Common myeloid progenitor, CD34-positive (primary cell): ENCODE measurements around the gene CNPY1.

ENCODE experiments used
- CTCF ChIA-PET: fragments of 350-600 bp; sonication (Branson Sonifier 250); formaldehyde crosslinking; loops from one replicate; lab custom pipeline; 2021; ENCODE audit warnings: antibody characterized with exemption; lab: Charles Lee
- POLR2A ChIA-PET: fragments of 350-600 bp; sonication (Branson Sonifier 250); formaldehyde crosslinking; loops from one replicate; lab custom pipeline; 2021; ENCODE audit warnings: antibody characterized with exemption; lab: Charles Lee
- DNase-seq, 3 donors: peaks; one replicate each; pipeline versions ENCODE4 v3.0.0 to v3.0.0-alpha.2; 2013
- H3K27ac ChIP-seq, 2 experiments: 1 replicate in 1 of 2; 2 replicates in 1 of 2; pipeline ENCODE4 v1.7.0; 2013; ENCODE audit warnings: inconsistent platforms in 2 of 2, low read length in 2 of 2, mild to moderate bottlenecking in 2 of 2, low read depth in 1 of 2, moderate library complexity in 1 of 2; ENCODE audit not compliant: severe bottlenecking in 2 of 2, insufficient read depth in 1 of 2, poor library complexity in 1 of 2
- H3K27me3 ChIP-seq, 5 experiments: replicated peaks in 2 of 5; 1 replicate in 3 of 5; 2 replicates in 2 of 5; pipeline versions ENCODE4 v1.6.1 to v1.7.0; 2013; ENCODE audit warnings: low read length in 4 of 5, mild to moderate bottlenecking in 2 of 5, moderate library complexity in 2 of 5, inconsistent platforms in 1 of 5; ENCODE audit not compliant: insufficient read depth in 5 of 5, control insufficient read depth in 4 of 5
- H3K36me3 ChIP-seq, 4 experiments: 1 replicate in 2 of 4; 2 replicates in 2 of 4; pipeline versions ENCODE4 v1.6.1 to v1.7.0; 2013; ENCODE audit warnings: low read length in 3 of 4, control low read depth in 1 of 4, mild to moderate bottlenecking in 1 of 4; ENCODE audit not compliant: control insufficient read depth in 4 of 4, insufficient read depth in 4 of 4
- H3K4me1 ChIP-seq, 4 experiments: 1 replicate in 3 of 4; 2 replicates in 1 of 4; pipeline versions ENCODE4 v1.6.1 to v1.7.1; 2013; ENCODE audit warnings: low read length in 3 of 4, mild to moderate bottlenecking in 3 of 4, control low read depth in 1 of 4, inconsistent platforms in 1 of 4, moderate library complexity in 1 of 4; ENCODE audit not compliant: control insufficient read depth in 4 of 4, insufficient read depth in 4 of 4; ENCODE audit errors: control extremely low read depth in 1 of 4
- H3K4me3 ChIP-seq, 7 experiments: 1 replicate in 4 of 7; 2 replicates in 3 of 7; pipeline versions ENCODE4 v1.5.1 to v1.7.0; 2013; ENCODE audit warnings: mild to moderate bottlenecking in 7 of 7, low read length in 6 of 7, moderate library complexity in 6 of 7, inconsistent platforms in 2 of 7, low read depth in 2 of 7, control low read depth in 1 of 7; ENCODE audit not compliant: insufficient read depth in 4 of 7, control insufficient read depth in 1 of 7; ENCODE audit errors: extremely low read depth in 1 of 7
- H3K9me3 ChIP-seq, 5 experiments: 1 replicate in 4 of 5; 2 replicates in 1 of 5; pipeline versions ENCODE4 v1.6.1 to v1.7.1; 2013; ENCODE audit warnings: low read length in 4 of 5, mild to moderate bottlenecking in 2 of 5, inconsistent platforms in 1 of 5, low read depth in 1 of 5, moderate library complexity in 1 of 5; ENCODE audit not compliant: control insufficient read depth in 4 of 5, insufficient read depth in 2 of 5; ENCODE audit errors: control extremely low read depth in 1 of 5
- WGBS: methylation state at CpG from one replicate; pipeline ENCODE4 v1.1.5; 2013; ENCODE audit not compliant: insufficient coverage; 5-methylcytosine and 5-hydroxymethylcytosine counted together

CNPY1 gene

GRCh38 chr7:155463114-155463811 lies 83.1 kb downstream of the CNPY1 start:
- POLR2A ChIA-PET = no interaction called here
- H3K4me1 ChIP-seq = peaks cover 0 to 26% (median 13%) of the 10 kb centered on the region in 4 experiments
- peaks cover 3 to 100% (median 62%) of the 10 kb centered on the region in 5 experiments for H3K27me3 ChIP-seq
- no peak overlapping the region for H3K4me3 ChIP-seq
- no peaks in the 10 kb centered on the region for H3K9me3 ChIP-seq
- DNase-seq = no peak
- WGBS = 3% methylated on average over 15 of the region's 15 CpGs
- H3K27ac ChIP-seq = no peak overlapping the region
- CTCF ChIA-PET = interaction anchor here (1.1 kb wide), 1 partner anchor 12 kb away, joined by 4 read pairs; no protein-coding TSS in a partner anchor
- H3K36me3 ChIP-seq = no peaks in the 10 kb centered on the region

- Histone ChIP-seq H3K9me3 (no peaks in the 10 kb centered on the region), H3K4me1 (peaks cover 0 to 27% (median 15%) of the 10 kb centered on the region in 4 experiments), H3K4me3 (no peak overlapping the region), H3K27ac (no peak overlapping the region), H3K27me3 (peaks cover 3 to 96% (median 57%) of the 10 kb centered on the region in 5 experiments), H3K36me3 (no peaks in the 10 kb centered on the region)
- POLR2A ChIA-PET = no interaction called here
- WGBS = 9% methylated on average over 21 of the region's 33 CpGs
- CTCF ChIA-PET = interaction anchor here (1.1 kb wide), 1 partner anchor 11 kb away, joined by 4 read pairs; no protein-coding TSS in a partner anchor
- DNase-seq = no peak
These were observed 84.1 kb downstream of the CNPY1 start for GRCh38 chr7:155462163-155462735.

- H3K4me1 ChIP-seq = peaks cover 0 to 29% (median 16%) of the 10 kb centered on the region in 4 experiments
- POLR2A ChIA-PET = no interaction called here
These were observed 84.7 kb downstream of the CNPY1 start for GRCh38 chr7:155461631-155462030.

GRCh38 chr7:155460926-155461613 lies 85.3 kb downstream of the CNPY1 start:
- no peaks in the 10 kb centered on the region for H3K9me3 ChIP-seq
- H3K27ac ChIP-seq = no peak overlapping the region
- H3K36me3 ChIP-seq = no peaks in the 10 kb centered on the region
- H3K27me3 ChIP-seq = peaks cover 3 to 96% (median 57%) of the 10 kb centered on the region in 5 experiments
- no peak overlapping the region for H3K4me3 ChIP-seq
- DNase-seq = no peak
- ChIA-PET POLR2A (no interaction called here), CTCF (interaction anchor here (1.1 kb wide), 1 partner anchor 17 kb away, joined by 3 read pairs; no protein-coding TSS in a partner anchor)
- peaks cover 0 to 24% (median 17%) of the 10 kb centered on the region in 4 experiments for H3K4me1 ChIP-seq
- 3% methylated on average over 5 of the region's 8 CpGs for WGBS

More at GRCh38 chr7:155461631-155462030, 84.7 kb downstream of the CNPY1 start:
- H3K27me3 ChIP-seq = peaks cover 3 to 96% (median 57%) of the 10 kb centered on the region in 5 experiments
- no peaks in the 10 kb centered on the region for H3K36me3 ChIP-seq
- H3K4me3 ChIP-seq = no peak overlapping the region
- 26% methylated on average over 2 of the region's 3 CpGs for WGBS
- H3K27ac ChIP-seq = no peak overlapping the region
- CTCF ChIA-PET = interaction anchor here (1.1 kb wide), 1 partner anchor 16 kb away, joined by 3 read pairs; no protein-coding TSS in a partner anchor
- no peak for DNase-seq
- H3K9me3 ChIP-seq = no peaks in the 10 kb centered on the region

GRCh38 chr7:155459700-155460461 lies 86.5 kb downstream of the CNPY1 start:
- POLR2A ChIA-PET = no interaction called here
- Histone ChIP-seq H3K4me3 (no peak overlapping the region), H3K9me3 (no peaks in the 10 kb centered on the region), H3K36me3 (no peaks in the 10 kb centered on the region), H3K4me1 (peaks cover 0 to 23% (median 13%) of the 10 kb centered on the region in 4 experiments), H3K27ac (no peak overlapping the region), H3K27me3 (peaks cover 3 to 96% (median 58%) of the 10 kb centered on the region in 5 experiments)
- no peak for DNase-seq
- CTCF ChIA-PET = interaction anchor here (1.6 kb wide), 1 partner anchor 25 kb away, joined by 3 read pairs; no protein-coding TSS in a partner anchor
- WGBS = 3% methylated on average over 15 of the region's 34 CpGs

GRCh38 chr7:155458878-155459699 lies 87.3 kb downstream of the CNPY1 start:
- H3K9me3 ChIP-seq = no peaks in the 10 kb centered on the region
- WGBS = 4% methylated on average over 55 of the region's 68 CpGs
- H3K27me3 ChIP-seq = peaks cover 0 to 96% (median 60%) of the 10 kb centered on the region in 5 experiments
- CTCF ChIA-PET = interaction anchor here (1.6 kb wide), 1 partner anchor 26 kb away, joined by 3 read pairs; no protein-coding TSS in a partner anchor
- H3K36me3 ChIP-seq = no peaks in the 10 kb centered on the region
- H3K4me3 ChIP-seq = peak overlapping the region in 1 of 7 experiments; percentile 19
- peaks cover 0 to 29% (median 14%) of the 10 kb centered on the region in 4 experiments for H3K4me1 ChIP-seq
- DNase-seq = no peak
- POLR2A ChIA-PET = no interaction called here
- no peak overlapping the region for H3K27ac ChIP-seq
